Mesenchymal stem cell (in vitro differentiated cells and primary cell): ENCODE results near the gene YAP1.

Experiments used
- DNase-seq: peaks from one replicate; pipeline ENCODE4 v3.0.0-alpha.2; 2013
- H2AFZ ChIP-seq: one replicate; pipeline ENCODE4 v1.6.1; 2013; ENCODE audit warnings: low read depth, mild to moderate bottlenecking, control low read depth, inconsistent platforms, low read length, moderate library complexity
- H2AK5ac ChIP-seq: 2 replicates; pipeline ENCODE4 v1.6.1; 2013; ENCODE audit warnings: low read length, moderate library complexity, mild to moderate bottlenecking, inconsistent platforms; ENCODE audit not compliant: severe bottlenecking
- H2BK120ac ChIP-seq: one replicate; pipeline ENCODE4 v1.6.1; 2013; ENCODE audit warnings: low read depth, mild to moderate bottlenecking, inconsistent platforms, low read length, moderate library complexity
- H2BK12ac ChIP-seq, 2 experiments: one replicate each; pipeline ENCODE4 v1.6.1; 2013; ENCODE audit warnings: inconsistent platforms in 2 of 2, low read length in 2 of 2, mild to moderate bottlenecking in 2 of 2, moderate library complexity in 2 of 2, control low read depth in 1 of 2
- H2BK15ac ChIP-seq: one replicate; pipeline ENCODE4 v1.6.1; 2013; ENCODE audit warnings: mild to moderate bottlenecking, low read depth, inconsistent platforms; ENCODE audit not compliant: poor library complexity, severe bottlenecking
- H2BK5ac ChIP-seq: 2 replicates; pipeline ENCODE4 v1.6.1; 2013; ENCODE audit warnings: low read depth, mild to moderate bottlenecking, low read length, control low read depth, inconsistent platforms; ENCODE audit not compliant: poor library complexity, severe bottlenecking
- H3K14ac ChIP-seq, 2 experiments: one replicate each; pipeline ENCODE4 v1.6.1; 2013; ENCODE audit warnings: inconsistent platforms in 2 of 2, low read length in 2 of 2, control low read depth in 1 of 2, mild to moderate bottlenecking in 1 of 2, moderate library complexity in 1 of 2
- H3K18ac ChIP-seq, 2 experiments: one replicate each; pipeline ENCODE4 v1.6.1; 2013; ENCODE audit warnings: inconsistent platforms in 2 of 2, low read length in 2 of 2, control low read depth in 1 of 2, low read depth in 1 of 2, mild to moderate bottlenecking in 1 of 2
- H3K23ac ChIP-seq, 2 experiments: one replicate each; pipeline ENCODE4 v1.6.1; 2013; ENCODE audit warnings: inconsistent platforms in 2 of 2, low read length in 2 of 2, mild to moderate bottlenecking in 2 of 2, moderate library complexity in 2 of 2, control low read depth in 1 of 2
- H3K27ac ChIP-seq: 2 replicates; pipeline ENCODE4 v1.5.1; 2013; ENCODE audit warnings: mild to moderate bottlenecking, moderate library complexity, low read length, control low read depth, inconsistent platforms; ENCODE audit not compliant: poor library complexity, severe bottlenecking
- H3K27me3 ChIP-seq, 2 experiments: 2 replicates each; pipeline versions ENCODE4 v1.6.1 to v1.7.0; 2013; ENCODE audit warnings: low read length in 2 of 2, mild to moderate bottlenecking in 2 of 2, moderate library complexity in 2 of 2, control low read depth in 1 of 2, inconsistent platforms in 1 of 2; ENCODE audit not compliant: control insufficient read depth in 1 of 2, insufficient read depth in 1 of 2
- H3K36me3 ChIP-seq, 2 experiments: 2 replicates each; pipeline versions ENCODE4 v1.6.1 to v1.7.0; 2013; ENCODE audit warnings: low read length in 2 of 2, control low read depth in 1 of 2, inconsistent platforms in 1 of 2, low read depth in 1 of 2, mild to moderate bottlenecking in 1 of 2; ENCODE audit not compliant: insufficient read depth in 2 of 2, control insufficient read depth in 1 of 2
- H3K4ac ChIP-seq, 2 experiments: one replicate each; pipeline ENCODE4 v1.6.1; 2013; ENCODE audit warnings: inconsistent platforms in 2 of 2, low read length in 2 of 2, mild to moderate bottlenecking in 2 of 2, moderate library complexity in 2 of 2, control low read depth in 1 of 2, low read depth in 1 of 2
- H3K4me1 ChIP-seq: 2 replicates; pipeline ENCODE4 v1.6.1; 2013; ENCODE audit warnings: low read depth, low read length, control low read depth; ENCODE audit not compliant: control insufficient read depth, insufficient read depth
- H3K4me2 ChIP-seq: 2 replicates; pipeline ENCODE4 v1.6.1; 2013; ENCODE audit warnings: low read length, mild to moderate bottlenecking, inconsistent platforms; ENCODE audit not compliant: poor library complexity, severe bottlenecking
- H3K4me3 ChIP-seq, 2 experiments: 2 replicates each; pipeline versions ENCODE4 v1.5.1 to v1.7.0; 2013; ENCODE audit warnings: low read length in 2 of 2, mild to moderate bottlenecking in 2 of 2, control low read depth in 1 of 2, low read depth in 1 of 2; ENCODE audit not compliant: insufficient read depth in 1 of 2
- H3K79me1 ChIP-seq: replicated peaks from 2 replicates; pipeline ENCODE4 v1.6.1; 2013; ENCODE audit warnings: mild to moderate bottlenecking, control low read depth, low read length, inconsistent platforms; ENCODE audit not compliant: poor library complexity, severe bottlenecking
- H3K9ac ChIP-seq: 2 replicates; pipeline ENCODE4 v1.7.0; 2013; ENCODE audit warnings: mild to moderate bottlenecking, low read length, moderate library complexity
- H3K9me3 ChIP-seq: 2 replicates; pipeline ENCODE4 v1.7.0; 2013; ENCODE audit warnings: mild to moderate bottlenecking, low read length; ENCODE audit not compliant: control insufficient read depth
- H4K8ac ChIP-seq: one replicate; pipeline ENCODE4 v1.6.1; 2013; ENCODE audit warnings: inconsistent platforms, mild to moderate bottlenecking, low read length, moderate library complexity
- H4K91ac ChIP-seq: one replicate; pipeline ENCODE4 v1.6.1; 2013; ENCODE audit warnings: mild to moderate bottlenecking, low read length, inconsistent platforms
- WGBS: methylation state at CpG from one replicate; pipeline ENCODE4 v1.1.7; 2013; ENCODE audit warnings: mixed read lengths; 5-methylcytosine and 5-hydroxymethylcytosine counted together

YAP1 gene

GRCh38 chr11:102269927-102270326 is 159.7 kb downstream of the YAP1 start:
- Histone ChIP-seq H3K23ac (no peak overlapping the region), H3K18ac (no peak overlapping the region), H4K91ac (no peak overlapping the region), H2BK5ac (no peak overlapping the region), H2BK12ac (no peak overlapping the region), H3K4me1 (peaks cover 7% of the 10 kb centered on the region), H3K4me3 (no peak overlapping the region), H4K8ac (no peak overlapping the region), H2AFZ (no peak overlapping the region), H3K9ac (no peak overlapping the region), H2AK5ac (no peak overlapping the region), H2BK120ac (no peak overlapping the region), H3K27ac (peak overlapping the region; percentile 25), H3K9me3 (no peaks in the 10 kb centered on the region), H3K4me2 (peak overlapping the region; percentile 14), H3K4ac (no peak overlapping the region), H3K14ac (no peak overlapping the region), H3K27me3 (no peaks in the 10 kb centered on the region), H3K36me3 (no peaks in the 10 kb centered on the region), H3K79me1 (no peaks in the 10 kb centered on the region), H2BK15ac (no peak overlapping the region)
- no peak for DNase-seq
- WGBS = 78% methylated on average over 2 of the region's 2 CpGs

GRCh38 chr11:102272047-102272824 is 162.0 kb downstream of the YAP1 start:
- no peak overlapping the region for H3K18ac ChIP-seq
- DNase-seq = no peak
- no peak overlapping the region for H3K23ac ChIP-seq
- no peak overlapping the region for H3K4ac ChIP-seq
- H4K8ac ChIP-seq = no peak overlapping the region
- peaks cover 13% of the 10 kb centered on the region for H3K4me1 ChIP-seq
- H4K91ac ChIP-seq = no peak overlapping the region
- no peaks in the 10 kb centered on the region for H3K79me1 ChIP-seq
- H3K9ac ChIP-seq = no peak overlapping the region
- H3K4me2 ChIP-seq = no peak overlapping the region
- 88% methylated on average over 10 of the region's 10 CpGs for WGBS
- H2AK5ac ChIP-seq = no peak overlapping the region
- no peaks in the 10 kb centered on the region for H3K9me3 ChIP-seq
- H3K36me3 ChIP-seq = no peaks in the 10 kb centered on the region
- H2BK12ac ChIP-seq = no peak overlapping the region
- H2BK15ac ChIP-seq = no peak overlapping the region
- H3K27me3 ChIP-seq = no peaks in the 10 kb centered on the region
- no peak overlapping the region for H3K27ac ChIP-seq
- no peak overlapping the region for H3K4me3 ChIP-seq
- H2BK5ac ChIP-seq = no peak overlapping the region
- H2BK120ac ChIP-seq = no peak overlapping the region
- H2AFZ ChIP-seq = no peak overlapping the region
- no peak overlapping the region for H3K14ac ChIP-seq

- no peak for DNase-seq
- Histone ChIP-seq H3K4me2 (no peak overlapping the region), H2BK5ac (no peak overlapping the region), H3K9me3 (no peaks in the 10 kb centered on the region), H3K27ac (no peak overlapping the region), H2BK12ac (no peak overlapping the region), H3K27me3 (no peaks in the 10 kb centered on the region), H4K91ac (no peak overlapping the region), H3K9ac (no peak overlapping the region), H3K14ac (no peak overlapping the region), H2BK15ac (no peak overlapping the region), H3K4me3 (no peak overlapping the region), H2AK5ac (no peak overlapping the region), H3K18ac (no peak overlapping the region), H3K79me1 (no peaks in the 10 kb centered on the region), H3K4me1 (peaks cover 8% of the 10 kb centered on the region), H4K8ac (no peak overlapping the region), H3K36me3 (no peaks in the 10 kb centered on the region), H2AFZ (no peak overlapping the region), H3K4ac (no peak overlapping the region), H3K23ac (no peak overlapping the region), H2BK120ac (no peak overlapping the region)
- 88% methylated on average over 2 of the region's 3 CpGs for WGBS
These were observed 164.4 kb downstream of the YAP1 start for GRCh38 chr11:102274628-102275027.

GRCh38 chr11:102276362-102276761 is 166.1 kb downstream of the YAP1 start:
- H2BK5ac ChIP-seq = no peak overlapping the region
- H3K9ac ChIP-seq = peak overlapping the region; percentile 0
- WGBS = 88% methylated on average over 4 of the region's 4 CpGs

More at GRCh38 chr11:102276362-102276761, 166.1 kb downstream of the YAP1 start:
- Histone ChIP-seq H4K8ac (no peak overlapping the region), H2AK5ac (no peak overlapping the region), H3K4me2 (no peak overlapping the region), H3K4ac (no peak overlapping the region), H3K36me3 (no peaks in the 10 kb centered on the region), H3K4me3 (peak overlapping the region in 1 of 2 experiments; percentile 20), H2BK12ac (no peak overlapping the region), H2BK15ac (no peak overlapping the region), H3K27me3 (no peaks in the 10 kb centered on the region), H3K18ac (no peak overlapping the region), H3K14ac (no peak overlapping the region), H4K91ac (no peak overlapping the region), H3K23ac (no peak overlapping the region), H3K9me3 (no peaks in the 10 kb centered on the region), H3K4me1 (peaks cover 7% of the 10 kb centered on the region), H2AFZ (no peak overlapping the region), H2BK120ac (no peak overlapping the region), H3K27ac (no peak overlapping the region), H3K79me1 (no peaks in the 10 kb centered on the region)
- no peak for DNase-seq
